ENCODE results near the gene TRIM32.

GRCh38 chr9:116644091-116644688 is 42.9 kb upstream of the TRIM32 start:
- TF ChIP-seq CSDC2 (CRISPR knock-in tag; IDR thresholded peaks at IDR 0.05) (no peak), RARB (CRISPR knock-in tag; IDR thresholded peaks at IDR 0.05) (no peak), ZNF70 (CRISPR knock-in tag; IDR thresholded peaks at IDR 0.05) (no peak), ESRRG (CRISPR knock-in tag; IDR thresholded peaks at IDR 0.05) (no peak), CREB5 (CRISPR knock-in tag; IDR thresholded peaks at IDR 0.05; ENCODE audit: low read depth) (no peak), SNAI2 (CRISPR knock-in tag; IDR thresholded peaks at IDR 0.05) (no peak), ARNTL (CRISPR knock-in tag; IDR thresholded peaks at IDR 0.05; ENCODE audit: borderline replicate concordance, low read depth) (no peak), CSRNP3 (CRISPR knock-in tag; IDR thresholded peaks at IDR 0.05) (no peak), PPARA (CRISPR knock-in tag; IDR thresholded peaks at IDR 0.05; ENCODE audit: borderline replicate concordance) (no peak)

Measured in SK-N-SH treated with all-trans-retinoic acid at 6 μM for 48 hours (cell line).